ENCODE measurements around the gene INPP5D. TPM values are rescaled to one million over a fixed set of nuclear protein-coding genes. Genes with fewer than 3 reads are reported as not detected.

Gene INPP5D
- total RNA-seq, 1 donor from 2014 or later: 14.7 TPM

- Mint-ChIP-seq H3K36me3 (ENCODE audit: low read depth, unreplicated experiment) (peaks cover 17% of the 10 kb centered on the region), H3K27ac (ENCODE audit: unreplicated experiment) (no peak overlapping the region), H3K4me3 (ENCODE audit: unreplicated experiment) (no peak overlapping the region), H3K4me1 (ENCODE audit: low read depth, unreplicated experiment) (no peaks in the 10 kb centered on the region), H3K27me3 (ENCODE audit: low read depth, unreplicated experiment) (peaks cover 36% of the 10 kb centered on the region), H3K9me3 (ENCODE audit: unreplicated experiment) (peaks cover 22% of the 10 kb centered on the region)
- FAIRE-seq (no peak), DNase-seq (ENCODE audit: low read depth) (no peak)
- H3K9me3 ChIP-seq (ENCODE audit: insufficient read depth, low read depth, low read length): peaks cover 9% of the 10 kb centered on the region
- no peak overlapping the region for H3K9ac ChIP-seq (ENCODE audit: low read length)
- H3K79me2 ChIP-seq (ENCODE audit: insufficient read depth, low read length): no peaks in the 10 kb centered on the region
- no peaks in the 10 kb centered on the region for H3K36me3 ChIP-seq (ENCODE audit: insufficient read depth, low read length)
- H3K4me3 ChIP-seq (ENCODE audit: insufficient read depth, low read depth, low read length): no peak overlapping the region
- peaks cover 6% of the 10 kb centered on the region for H3K27me3 ChIP-seq (ENCODE audit: insufficient read depth, low read length)
- no peak overlapping the region for H2AFZ ChIP-seq (ENCODE audit: low read depth, low read length)
- no peak overlapping the region for H3K4me2 ChIP-seq (ENCODE audit: low read length)
- no peak for TF ChIP-seq CTCF (IDR thresholded peaks at IDR 0.05; ENCODE audit: insufficient read depth, low read depth, low read length)
- no peak for TF ChIP-seq EZH2 (IDR thresholded peaks at IDR 0.05; ENCODE audit: insufficient read depth, low read length)
- no peaks in the 10 kb centered on the region for H3K4me1 ChIP-seq (ENCODE audit: insufficient read depth, low read length)
- no peaks in the 10 kb centered on the region for H4K20me1 ChIP-seq (ENCODE audit: insufficient read depth, low read length)
- no peak overlapping the region for H3K27ac ChIP-seq (ENCODE audit: low read depth, low read length)
These were observed 141.3 kb downstream of the INPP5D start for GRCh38 chr2:233201258-233202013.

GRCh38 chr2:233202531-233202944, 142.4 kb downstream of the INPP5D start:
- Mint-ChIP-seq H3K27ac (ENCODE audit: unreplicated experiment) (no peak overlapping the region), H3K9me3 (ENCODE audit: unreplicated experiment) (peaks cover 22% of the 10 kb centered on the region), H3K4me1 (ENCODE audit: low read depth, unreplicated experiment) (peaks cover under 1% of the 10 kb centered on the region), H3K36me3 (ENCODE audit: low read depth, unreplicated experiment) (peaks cover 17% of the 10 kb centered on the region), H3K4me3 (ENCODE audit: unreplicated experiment) (no peak overlapping the region), H3K27me3 (ENCODE audit: low read depth, unreplicated experiment) (peaks cover 30% of the 10 kb centered on the region)
- DNase-seq (ENCODE audit: low read depth) (no peak), FAIRE-seq (no peak)
- peaks cover 9% of the 10 kb centered on the region for H3K9me3 ChIP-seq (ENCODE audit: insufficient read depth, low read depth, low read length)
- peaks cover 6% of the 10 kb centered on the region for H3K27me3 ChIP-seq (ENCODE audit: insufficient read depth, low read length)
- H4K20me1 ChIP-seq (ENCODE audit: insufficient read depth, low read length): no peaks in the 10 kb centered on the region
- TF ChIP-seq EZH2 (IDR thresholded peaks at IDR 0.05; ENCODE audit: insufficient read depth, low read length) (no peak), CTCF (IDR thresholded peaks at IDR 0.05; ENCODE audit: insufficient read depth, low read depth, low read length) (no peak)
- no peak overlapping the region for H3K4me2 ChIP-seq (ENCODE audit: low read length)
- H3K4me3 ChIP-seq (ENCODE audit: insufficient read depth, low read depth, low read length): no peak overlapping the region
- no peak overlapping the region for H3K27ac ChIP-seq (ENCODE audit: low read depth, low read length)
- H2AFZ ChIP-seq (ENCODE audit: low read depth, low read length): no peak overlapping the region
- no peaks in the 10 kb centered on the region for H3K36me3 ChIP-seq (ENCODE audit: insufficient read depth, low read length)
- H3K4me1 ChIP-seq (ENCODE audit: insufficient read depth, low read length): no peaks in the 10 kb centered on the region
- H3K79me2 ChIP-seq (ENCODE audit: insufficient read depth, low read length): no peaks in the 10 kb centered on the region
- H3K9ac ChIP-seq (ENCODE audit: low read length): no peak overlapping the region

- H4K20me1 ChIP-seq (ENCODE audit: insufficient read depth, low read length): no peaks in the 10 kb centered on the region
- H3K4me1 Mint-ChIP-seq (ENCODE audit: low read depth, unreplicated experiment): peaks cover 3% of the 10 kb centered on the region
- TF ChIP-seq EZH2 (IDR thresholded peaks at IDR 0.05; ENCODE audit: insufficient read depth, low read length) (no peak), CTCF (IDR thresholded peaks at IDR 0.05; ENCODE audit: insufficient read depth, low read depth, low read length) (no peak)
- H3K4me1 ChIP-seq (ENCODE audit: insufficient read depth, low read length): no peaks in the 10 kb centered on the region
- no peak overlapping the region for H3K27ac Mint-ChIP-seq (ENCODE audit: unreplicated experiment)
- no peak overlapping the region for H3K4me3 ChIP-seq (ENCODE audit: insufficient read depth, low read depth, low read length)
- H3K79me2 ChIP-seq (ENCODE audit: insufficient read depth, low read length): no peaks in the 10 kb centered on the region
- FAIRE-seq (no peak), DNase-seq (ENCODE audit: low read depth) (no peak)
- no peak overlapping the region for H3K4me3 Mint-ChIP-seq (ENCODE audit: unreplicated experiment)
- peaks cover 17% of the 10 kb centered on the region for H3K36me3 Mint-ChIP-seq (ENCODE audit: low read depth, unreplicated experiment)
- peaks cover 25% of the 10 kb centered on the region for H3K27me3 Mint-ChIP-seq (ENCODE audit: low read depth, unreplicated experiment)
- H3K9me3 Mint-ChIP-seq (ENCODE audit: unreplicated experiment): peaks cover 22% of the 10 kb centered on the region
- H3K4me2 ChIP-seq (ENCODE audit: low read length): no peak overlapping the region
- no peak overlapping the region for H3K9ac ChIP-seq (ENCODE audit: low read length)
- no peaks in the 10 kb centered on the region for H3K36me3 ChIP-seq (ENCODE audit: insufficient read depth, low read length)
- no peak overlapping the region for H2AFZ ChIP-seq (ENCODE audit: low read depth, low read length)
- peaks cover 3% of the 10 kb centered on the region for H3K27me3 ChIP-seq (ENCODE audit: insufficient read depth, low read length)
- peaks cover 9% of the 10 kb centered on the region for H3K9me3 ChIP-seq (ENCODE audit: insufficient read depth, low read depth, low read length)
- no peak overlapping the region for H3K27ac ChIP-seq (ENCODE audit: low read depth, low read length)
These were observed 142.9 kb downstream of the INPP5D start for GRCh38 chr2:233203060-233203459.
